Nephron progenitor cell (in vitro differentiated cells): ENCODE data around the gene BEST2.

Experiments
- DNase-seq: peaks from one replicate; pipeline ENCODE4 v3.0.0; 2021
- H3K27ac Mint-ChIP-seq: 2 replicates; pipeline ENCODE4 v1.8.0; 2021; ENCODE audit warnings: mild to moderate bottlenecking, moderate library complexity, mixed read lengths
- H3K27me3 Mint-ChIP-seq: 2 replicates; pipeline ENCODE4 v1.8.0; 2021; ENCODE audit warnings: mild to moderate bottlenecking, low read depth, mixed read lengths; ENCODE audit not compliant: poor library complexity
- H3K36me3 Mint-ChIP-seq: 2 replicates; pipeline ENCODE4 v1.8.0; 2021; ENCODE audit warnings: low read depth, mixed read lengths
- H3K4me1 Mint-ChIP-seq: 2 replicates; pipeline ENCODE4 v1.8.0; 2021; ENCODE audit warnings: mixed read lengths
- H3K4me3 Mint-ChIP-seq: 2 replicates; pipeline ENCODE4 v1.8.0; 2021; ENCODE audit warnings: mild to moderate bottlenecking, moderate library complexity, mixed read lengths
- H3K9me3 Mint-ChIP-seq: 2 replicates; pipeline ENCODE4 v1.8.0; 2021; ENCODE audit warnings: mild to moderate bottlenecking, moderate library complexity, mixed read lengths
- TF ChIP-seq, protein P1 (sequence below): fragments of 200-600 bp; sonication (generic); IDR thresholded peaks from 2 replicates; pipeline ENCODE4 v1.5.0; 2021; ENCODE audit warnings: antibody characterized with exemption

The BEST2 gene

DNA sequence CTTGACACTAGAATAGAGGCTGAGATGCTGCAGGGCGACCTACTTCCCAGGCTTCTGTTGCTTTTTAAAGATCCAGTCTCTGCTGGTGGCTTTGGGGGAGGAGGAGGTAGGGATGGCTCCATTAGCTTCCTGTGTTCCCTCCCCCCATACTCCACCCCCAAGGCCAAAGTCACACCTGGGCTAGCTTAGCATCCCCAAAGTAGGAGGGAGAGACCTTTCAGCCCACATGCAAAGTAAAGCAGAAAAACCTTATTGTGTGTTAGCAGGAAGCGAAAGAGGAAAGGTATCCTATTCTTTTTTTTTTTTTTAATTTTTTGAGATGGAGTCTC is 24.6 kb upstream of the BEST2 start:
- Mint-ChIP-seq H3K36me3 (peaks cover 13% of the 10 kb centered on the region), H3K4me1 (peaks cover 32% of the 10 kb centered on the region), H3K27me3 (peaks cover 3% of the 10 kb centered on the region), H3K27ac (no peak overlapping the region), H3K4me3 (no peak overlapping the region), H3K9me3 (no peaks in the 10 kb centered on the region)
- TF ChIP-seq, protein P1, sequence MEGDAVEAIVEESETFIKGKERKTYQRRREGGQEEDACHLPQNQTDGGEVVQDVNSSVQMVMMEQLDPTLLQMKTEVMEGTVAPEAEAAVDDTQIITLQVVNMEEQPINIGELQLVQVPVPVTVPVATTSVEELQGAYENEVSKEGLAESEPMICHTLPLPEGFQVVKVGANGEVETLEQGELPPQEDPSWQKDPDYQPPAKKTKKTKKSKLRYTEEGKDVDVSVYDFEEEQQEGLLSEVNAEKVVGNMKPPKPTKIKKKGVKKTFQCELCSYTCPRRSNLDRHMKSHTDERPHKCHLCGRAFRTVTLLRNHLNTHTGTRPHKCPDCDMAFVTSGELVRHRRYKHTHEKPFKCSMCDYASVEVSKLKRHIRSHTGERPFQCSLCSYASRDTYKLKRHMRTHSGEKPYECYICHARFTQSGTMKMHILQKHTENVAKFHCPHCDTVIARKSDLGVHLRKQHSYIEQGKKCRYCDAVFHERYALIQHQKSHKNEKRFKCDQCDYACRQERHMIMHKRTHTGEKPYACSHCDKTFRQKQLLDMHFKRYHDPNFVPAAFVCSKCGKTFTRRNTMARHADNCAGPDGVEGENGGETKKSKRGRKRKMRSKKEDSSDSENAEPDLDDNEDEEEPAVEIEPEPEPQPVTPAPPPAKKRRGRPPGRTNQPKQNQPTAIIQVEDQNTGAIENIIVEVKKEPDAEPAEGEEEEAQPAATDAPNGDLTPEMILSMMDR = no peak
- DNase-seq = no peak

DNA sequence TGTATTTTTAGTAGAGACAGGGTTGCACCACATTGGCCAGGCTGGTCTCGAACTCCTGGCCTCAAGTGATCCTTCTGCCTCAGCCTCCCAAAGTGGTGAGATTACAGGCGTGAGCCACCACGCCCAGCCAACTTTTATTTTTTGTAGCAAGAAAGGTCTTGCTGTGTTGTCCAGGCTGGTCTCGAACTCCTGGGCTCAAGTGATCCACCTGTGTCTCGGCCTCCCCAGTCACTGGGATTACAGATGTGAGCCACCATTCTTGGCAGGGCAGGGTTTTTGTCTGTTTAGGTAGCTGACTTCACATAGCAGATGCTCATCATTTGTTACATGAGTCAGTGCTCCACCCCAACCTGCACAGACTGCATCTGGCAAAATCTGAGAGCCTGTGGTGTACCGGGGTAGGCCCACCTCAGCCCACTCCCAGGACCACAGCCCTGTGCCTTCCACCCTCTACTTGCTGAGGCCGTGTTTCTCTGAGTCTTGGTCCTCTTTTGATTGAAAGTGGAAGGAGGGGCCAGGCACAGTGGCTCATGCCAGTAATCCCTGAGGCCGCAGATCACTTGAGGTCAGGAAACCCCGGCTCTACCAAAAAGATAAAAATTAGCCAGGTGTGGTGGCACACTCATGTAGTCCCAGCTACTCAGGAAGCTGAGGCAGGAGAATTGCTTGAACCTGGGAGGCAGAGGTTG is 23.7 kb upstream of the BEST2 start:
- H3K27me3 Mint-ChIP-seq = peaks cover 8% of the 10 kb centered on the region
- no peak overlapping the region for H3K4me3 Mint-ChIP-seq
- TF ChIP-seq, protein P1 = no peak
- H3K4me1 Mint-ChIP-seq = peaks cover 40% of the 10 kb centered on the region
- no peaks in the 10 kb centered on the region for H3K9me3 Mint-ChIP-seq
- H3K27ac Mint-ChIP-seq = peak overlapping the region; percentile 22
- no peak for DNase-seq
- peaks cover 18% of the 10 kb centered on the region for H3K36me3 Mint-ChIP-seq

DNA sequence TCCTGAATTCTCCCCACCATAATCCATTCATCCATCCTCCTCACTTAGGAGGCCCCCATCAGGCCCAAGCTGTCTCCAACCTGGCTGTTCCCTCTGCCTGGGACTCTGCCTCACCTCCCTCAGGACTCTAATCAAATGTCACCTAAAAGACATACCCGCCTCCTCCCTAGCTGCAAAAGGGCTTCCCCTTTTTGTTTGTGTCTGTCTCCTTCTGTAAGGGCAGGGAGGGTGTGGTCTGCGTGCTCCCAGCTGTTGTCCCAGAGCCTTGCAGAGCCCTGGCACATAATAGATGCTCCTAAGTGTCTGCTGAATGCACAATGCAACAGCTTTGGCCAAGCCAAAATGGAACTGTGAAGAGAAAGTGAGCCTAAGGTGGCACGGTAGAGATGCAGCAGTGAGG is 21.5 kb upstream of the BEST2 start:
- Mint-ChIP-seq H3K36me3 (peaks cover 18% of the 10 kb centered on the region), H3K4me3 (no peak overlapping the region), H3K27ac (peak overlapping the region; percentile 97), H3K27me3 (peaks cover 8% of the 10 kb centered on the region), H3K4me1 (peaks cover 41% of the 10 kb centered on the region), H3K9me3 (no peaks in the 10 kb centered on the region)
- TF ChIP-seq, protein P1 = no peak
- no peak for DNase-seq

DNA sequence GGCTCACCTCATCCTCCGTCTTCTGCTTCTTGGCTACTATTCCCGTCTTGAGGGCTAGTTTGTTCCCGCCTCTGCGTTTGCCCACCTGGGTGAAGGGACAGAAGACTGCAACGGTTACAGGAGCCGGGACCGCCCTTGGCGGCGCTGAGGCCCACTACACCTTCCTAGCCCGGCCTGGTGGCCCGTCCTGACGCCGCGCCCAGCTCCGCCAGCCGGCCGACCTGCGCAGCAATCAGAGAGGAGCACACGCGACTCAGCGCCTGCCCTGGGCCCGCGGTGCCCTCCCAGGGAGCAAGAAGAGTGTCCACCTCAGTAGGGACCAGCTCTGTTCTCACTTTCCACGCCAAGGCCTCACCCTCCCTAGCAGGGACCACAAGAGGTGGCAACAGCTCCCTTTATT is 20.3 kb upstream of the BEST2 start:
- Mint-ChIP-seq H3K4me3 (no peak overlapping the region), H3K36me3 (peaks cover 18% of the 10 kb centered on the region), H3K27ac (no peak overlapping the region), H3K9me3 (no peaks in the 10 kb centered on the region), H3K27me3 (peaks cover 8% of the 10 kb centered on the region), H3K4me1 (peaks cover 38% of the 10 kb centered on the region)
- DNase-seq = no peak
- TF ChIP-seq, protein P1 = no peak

DNA sequence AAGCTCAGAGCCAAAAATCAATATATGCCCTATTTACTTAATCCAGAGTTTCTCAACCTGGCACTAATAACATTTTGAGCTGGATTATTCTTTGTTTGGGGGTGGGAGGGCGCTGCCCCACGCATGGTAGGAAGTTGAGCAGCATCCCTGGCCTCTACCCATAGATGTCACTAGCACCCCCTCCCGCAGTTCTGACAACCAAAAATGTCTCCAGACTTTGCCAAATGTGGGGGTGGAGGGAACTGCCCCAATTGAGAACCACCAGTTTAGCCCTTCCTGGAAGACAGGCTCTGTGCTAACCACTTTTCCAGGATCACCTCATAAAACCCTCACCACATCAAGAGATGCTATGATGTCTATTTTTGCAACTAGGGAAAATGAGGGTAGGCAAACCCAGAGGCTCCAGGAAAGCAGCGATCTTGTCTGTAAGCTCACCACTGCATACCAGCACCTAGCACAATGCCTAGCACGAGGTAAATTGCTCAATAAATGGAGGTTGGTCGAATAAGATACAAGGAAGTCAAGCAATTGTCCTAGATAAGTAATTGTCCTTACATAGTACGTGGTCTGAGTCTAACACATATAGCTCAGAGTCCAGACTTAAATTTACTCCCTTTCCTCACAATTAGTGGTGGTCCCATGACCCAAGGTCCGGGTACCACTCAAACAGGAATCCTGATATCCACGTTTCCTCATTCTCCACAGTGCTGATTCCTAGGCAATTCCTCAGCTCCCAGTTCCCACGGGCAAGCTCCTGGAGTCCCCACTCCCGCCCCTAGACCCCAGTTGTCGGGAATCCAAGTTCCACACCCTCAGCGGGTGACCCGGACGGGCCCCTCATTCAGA is 18.0 kb upstream of the BEST2 start:
- H3K9me3 Mint-ChIP-seq = no peaks in the 10 kb centered on the region
- peak overlapping the region; percentile 77 for H3K27ac Mint-ChIP-seq
- peak overlapping the region; percentile 96 for H3K4me3 Mint-ChIP-seq
- H3K27me3 Mint-ChIP-seq = peaks cover 10% of the 10 kb centered on the region
- TF ChIP-seq, protein P1 = no peak
- H3K4me1 Mint-ChIP-seq = peaks cover 52% of the 10 kb centered on the region
- H3K36me3 Mint-ChIP-seq = peaks cover 19% of the 10 kb centered on the region
- no peak for DNase-seq
